ENCODE data around the gene SH2D7. TPM values are rescaled to one million over a fixed set of nuclear protein-coding genes. Genes with fewer than 3 reads are reported as not detected.

The SH2D7 gene
- total RNA-seq (2022) (not detected in 2 replicates), Bru-seq, nascent RNA (percentile 3 among the genes with signal in this experiment), BruChase-seq, experiment 1, labeled RNA remaining after a 2-hour chase (percentile 3 among the genes with signal in this experiment), BruChase-seq, experiment 2, labeled RNA remaining after a 6-hour chase (not detected)
- long read RNA-seq = 0 reads

GRCh38 chr15:78092261-78093041 lies at the start of gene SH2D7:
SH2D7 (plus strand) TSS chr15:78092561; CDS start chr15:78092585, 24 bp downstream.
- Mint-ChIP-seq H3K4me1 (ENCODE audit: low read depth, unreplicated experiment) (no peaks in the 10 kb centered on the region), H3K27ac (ENCODE audit: unreplicated experiment) (no peak within 1 kb of the TSS), H3K27me3 (ENCODE audit: insufficient read depth, unreplicated experiment) (no peaks in the 10 kb centered on the region), H3K4me3 (ENCODE audit: unreplicated experiment) (no peak within 1 kb of the TSS), H3K36me3 (ENCODE audit: insufficient read depth, unreplicated experiment) (no peaks in the 10 kb centered on the region), H3K9me3 (ENCODE audit: unreplicated experiment) (no peaks in the 10 kb centered on the region)
- BruUV-seq (replicated peaks) = no TSS peak
- TF ChIP-seq, protein P1, sequence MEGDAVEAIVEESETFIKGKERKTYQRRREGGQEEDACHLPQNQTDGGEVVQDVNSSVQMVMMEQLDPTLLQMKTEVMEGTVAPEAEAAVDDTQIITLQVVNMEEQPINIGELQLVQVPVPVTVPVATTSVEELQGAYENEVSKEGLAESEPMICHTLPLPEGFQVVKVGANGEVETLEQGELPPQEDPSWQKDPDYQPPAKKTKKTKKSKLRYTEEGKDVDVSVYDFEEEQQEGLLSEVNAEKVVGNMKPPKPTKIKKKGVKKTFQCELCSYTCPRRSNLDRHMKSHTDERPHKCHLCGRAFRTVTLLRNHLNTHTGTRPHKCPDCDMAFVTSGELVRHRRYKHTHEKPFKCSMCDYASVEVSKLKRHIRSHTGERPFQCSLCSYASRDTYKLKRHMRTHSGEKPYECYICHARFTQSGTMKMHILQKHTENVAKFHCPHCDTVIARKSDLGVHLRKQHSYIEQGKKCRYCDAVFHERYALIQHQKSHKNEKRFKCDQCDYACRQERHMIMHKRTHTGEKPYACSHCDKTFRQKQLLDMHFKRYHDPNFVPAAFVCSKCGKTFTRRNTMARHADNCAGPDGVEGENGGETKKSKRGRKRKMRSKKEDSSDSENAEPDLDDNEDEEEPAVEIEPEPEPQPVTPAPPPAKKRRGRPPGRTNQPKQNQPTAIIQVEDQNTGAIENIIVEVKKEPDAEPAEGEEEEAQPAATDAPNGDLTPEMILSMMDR (IDR thresholded peaks at IDR 0.05; ENCODE audit: insufficient read depth in 1 of 2, low read depth in 1 of 2, low read length in 1 of 2, severe bottlenecking in 1 of 2, unreplicated experiment in 1 of 2) = no peak
- H3K36me3 ChIP-seq (ENCODE audit: control insufficient read depth, insufficient read depth, low read length) = no peaks in the 10 kb centered on the region
- H3K4me1 ChIP-seq = peaks cover 15% of the 10 kb centered on the region
- POLR2A ChIA-PET = no interaction called here
- no peak for DNase-seq
- CTCF ChIA-PET = interaction anchor here (0.6 to 1.5 kb wide), 3 partner anchors 14 to 25 kb away, joined by 4 to 5 read pairs (median 5); no protein-coding TSS in a partner anchor
- intact Hi-C loops (cut with micrococcal nuclease; ENCODE audit: unreplicated experiment) = no loop called here
- no peaks in the 10 kb centered on the region for H3K9me3 ChIP-seq
- H3K4me3 ChIP-seq (ENCODE audit: low read depth, low read length) = no peak within 1 kb of the TSS
- no peaks in the 10 kb centered on the region for H3K27me3 ChIP-seq (replicated peaks; ENCODE audit: control insufficient read depth, insufficient read depth, low read length)

- DNase-seq = no peak
- Mint-ChIP-seq H3K4me3 (ENCODE audit: unreplicated experiment) (no peak overlapping the region), H3K27ac (ENCODE audit: unreplicated experiment) (no peak overlapping the region), H3K27me3 (ENCODE audit: insufficient read depth, unreplicated experiment) (no peaks in the 10 kb centered on the region), H3K9me3 (ENCODE audit: unreplicated experiment) (no peaks in the 10 kb centered on the region), H3K4me1 (ENCODE audit: low read depth, unreplicated experiment) (no peaks in the 10 kb centered on the region), H3K36me3 (ENCODE audit: insufficient read depth, unreplicated experiment) (no peaks in the 10 kb centered on the region)
- H3K4me1 ChIP-seq = no peaks in the 10 kb centered on the region
- intact Hi-C loops (cut with micrococcal nuclease; ENCODE audit: unreplicated experiment) = no loop called here
- no TSS peak for BruUV-seq (replicated peaks)
- TF ChIP-seq, protein P1 (IDR thresholded peaks at IDR 0.05; ENCODE audit: insufficient read depth in 1 of 2, low read depth in 1 of 2, low read length in 1 of 2, severe bottlenecking in 1 of 2, unreplicated experiment in 1 of 2) = no peak
- ChIA-PET POLR2A (no interaction called here), CTCF (interaction anchor here (0.6 kb wide), 1 partner anchor 41 kb away, joined by 3 read pairs; no protein-coding TSS in a partner anchor)
- no peaks in the 10 kb centered on the region for H3K9me3 ChIP-seq
- no peaks in the 10 kb centered on the region for H3K27me3 ChIP-seq (replicated peaks; ENCODE audit: control insufficient read depth, insufficient read depth, low read length)
- no peak overlapping the region for H3K4me3 ChIP-seq (ENCODE audit: low read depth, low read length)
- H3K36me3 ChIP-seq (ENCODE audit: control insufficient read depth, insufficient read depth, low read length) = no peaks in the 10 kb centered on the region
These were observed 47.8 kb upstream of the SH2D7 start for GRCh38 chr15:78044407-78045155.

- Mint-ChIP-seq H3K4me3 (ENCODE audit: unreplicated experiment) (no peak overlapping the region), H3K4me1 (ENCODE audit: low read depth, unreplicated experiment) (no peaks in the 10 kb centered on the region), H3K27ac (ENCODE audit: unreplicated experiment) (no peak overlapping the region), H3K27me3 (ENCODE audit: insufficient read depth, unreplicated experiment) (no peaks in the 10 kb centered on the region), H3K36me3 (ENCODE audit: insufficient read depth, unreplicated experiment) (no peaks in the 10 kb centered on the region), H3K9me3 (ENCODE audit: unreplicated experiment) (no peaks in the 10 kb centered on the region)
- Histone ChIP-seq H3K9me3 (no peaks in the 10 kb centered on the region), H3K4me1 (peaks cover 2% of the 10 kb centered on the region), H3K27me3 (replicated peaks; ENCODE audit: control insufficient read depth, insufficient read depth, low read length) (no peaks in the 10 kb centered on the region), H3K4me3 (ENCODE audit: low read depth, low read length) (no peak overlapping the region), H3K36me3 (ENCODE audit: control insufficient read depth, insufficient read depth, low read length) (no peaks in the 10 kb centered on the region)
- TF ChIP-seq, protein P1 (IDR thresholded peaks at IDR 0.05; ENCODE audit: insufficient read depth in 1 of 2, low read depth in 1 of 2, low read length in 1 of 2, severe bottlenecking in 1 of 2, unreplicated experiment in 1 of 2) = no peak
- DNase-seq = no peak
- intact Hi-C loops (cut with micrococcal nuclease; ENCODE audit: unreplicated experiment) = no loop called here
- POLR2A ChIA-PET = no interaction called here
- CTCF ChIA-PET = interaction anchor here (0.6 kb wide), 1 partner anchor 41 kb away, joined by 3 read pairs; no protein-coding TSS in a partner anchor
- BruUV-seq (replicated peaks) = no TSS peak
These were observed 47.2 kb upstream of the SH2D7 start for GRCh38 chr15:78045189-78045588.

Data from Caco-2 (cell line).